Neural cell (in vitro differentiated cells): ENCODE data around the gene SDS.

Experiments used
- CTCF ChIP-seq: fragments of 450-650 bp; IDR thresholded peaks from 2 replicates; pipeline ENCODE4 v1.5.1; 2014; ENCODE audit warnings: antibody characterized with exemption, mild to moderate bottlenecking, moderate library complexity; ENCODE audit not compliant: poor library complexity, severe bottlenecking
- EP300 ChIP-seq: fragments of 450-650 bp; conservative IDR thresholded peaks from 2 replicates; pipeline ENCODE4 v1.6.1; 2014; ENCODE audit warnings: antibody characterized with exemption, mild to moderate bottlenecking, moderate library complexity; ENCODE audit not compliant: poor library complexity, severe bottlenecking
- EZH2 ChIP-seq: fragments of 200-600, 300-800 bp; shearing (Covaris generic), sonication (generic); IDR thresholded peaks from 2 replicates; pipeline ENCODE4 v1.6.1; 2014; ENCODE audit warnings: antibody characterized with exemption, low read length, borderline replicate concordance, mild to moderate bottlenecking; ENCODE audit not compliant: insufficient read depth, poor library complexity, severe bottlenecking
- MXI1 ChIP-seq: fragments of 450-650 bp; conservative IDR thresholded peaks from 2 replicates; pipeline ENCODE4 v1.6.1; 2014; ENCODE audit warnings: antibody characterized with exemption, mild to moderate bottlenecking; ENCODE audit not compliant: poor library complexity, severe bottlenecking
- POLR2AphosphoS5 ChIP-seq: IDR thresholded peaks from 2 replicates; pipeline ENCODE4 v1.6.1; 2012
- RAD21 ChIP-seq: fragments of 450-650 bp; conservative IDR thresholded peaks from 2 replicates; pipeline ENCODE4 v1.6.1; 2014; ENCODE audit warnings: antibody characterized with exemption, mild to moderate bottlenecking, moderate library complexity
- REST ChIP-seq: IDR thresholded peaks from 2 replicates; pipeline ENCODE4 v1.6.1; 2012; ENCODE audit warnings: borderline replicate concordance
- SMC3 ChIP-seq: fragments of 450-650 bp; conservative IDR thresholded peaks from 2 replicates; pipeline ENCODE4 v1.6.1; 2014; ENCODE audit warnings: antibody characterized with exemption, mild to moderate bottlenecking, moderate library complexity; ENCODE audit not compliant: poor library complexity
- TAF1 ChIP-seq: IDR thresholded peaks from 2 replicates; pipeline ENCODE4 v1.6.1; 2012; ENCODE audit warnings: low read depth

- no peak for TF ChIP-seq CTCF
- no peak for TF ChIP-seq SMC3
- TF ChIP-seq EP300: no peak
- no peak for TF ChIP-seq REST
- TF ChIP-seq EZH2: no peak
- TF ChIP-seq RAD21: no peak
- no peak for TF ChIP-seq TAF1
- no peak for TF ChIP-seq POLR2AphosphoS5
- TF ChIP-seq MXI1: no peak
Observed at GRCh38 chr12:113445544-113446171, 42.0 kb upstream of the SDS start.
